HG03175 (cell line): Measurements from ENCODE around the gene TMEM94.
"Not testable (repeated sequence)": the region's sequence is repeated elsewhere in the genome, so short reads cannot be mapped to it uniquely, and the experiment has no call there.

Experiments
- ATAC-seq: cut with Tn5 transposase; IDR thresholded peaks from one replicate; pipeline ENCODE4 v1.9.1; 2021; ENCODE audit warnings: mild to moderate bottlenecking, moderate library complexity; ENCODE audit not compliant: unreplicated experiment

TMEM94 gene

GRCh38 chr17:75456417-75457046 lies at the start of gene TMEM94:
Gene TMEM94 (plus strand): TSS chr17:75456635. CDS start chr17:75471906, 15,271 bp downstream.
- peak; percentile 92 for ATAC-seq

GRCh38 chr17:75407655-75408352 lies 48.6 kb upstream of the TMEM94 start:
- no peak for ATAC-seq

GRCh38 chr17:75410141-75410540 lies 46.3 kb upstream of the TMEM94 start:
- ATAC-seq, result no peak

- ATAC-seq, result no peak
These were observed 44.9 kb upstream of the TMEM94 start for GRCh38 chr17:75411328-75412067.

GRCh38 chr17:75412455-75413317 lies 43.7 kb upstream of the TMEM94 start:
- no peak for ATAC-seq

GRCh38 chr17:75414488-75414887 lies 41.9 kb upstream of the TMEM94 start:
- ATAC-seq, result no peak

- ATAC-seq, result no peak
These were observed 40.4 kb upstream of the TMEM94 start for GRCh38 chr17:75416006-75416405.

- ATAC-seq, result no peak
These were observed 39.3 kb upstream of the TMEM94 start for GRCh38 chr17:75417054-75417580.

- ATAC-seq, result no peak
These were observed 37.9 kb upstream of the TMEM94 start for GRCh38 chr17:75418531-75418930.

GRCh38 chr17:75428543-75429469 lies 27.6 kb upstream of the TMEM94 start:
- no peak for ATAC-seq

GRCh38 chr17:75430159-75430974 lies 26.1 kb upstream of the TMEM94 start:
- ATAC-seq, result no peak

- ATAC-seq, result no peak
These were observed 23.1 kb upstream of the TMEM94 start for GRCh38 chr17:75433218-75433783.

GRCh38 chr17:75434433-75434832 lies 22.0 kb upstream of the TMEM94 start:
- not testable (repeated sequence) for ATAC-seq

- ATAC-seq, result not testable (repeated sequence)
These were observed 19.0 kb upstream of the TMEM94 start for GRCh38 chr17:75437404-75437803.

- no peak for ATAC-seq
These were observed 17.1 kb upstream of the TMEM94 start for GRCh38 chr17:75439287-75439686.

- ATAC-seq, result no peak
These were observed 15.5 kb upstream of the TMEM94 start for GRCh38 chr17:75440738-75441448.

GRCh38 chr17:75442168-75443103 lies 14.0 kb upstream of the TMEM94 start:
- ATAC-seq, result no peak
